ENCODE results near the gene TNRC6C. TPM values are rescaled to one million over a fixed set of nuclear protein-coding genes. Genes with fewer than 3 reads are reported as not detected.

The TNRC6C gene
- total RNA-seq, 1 donor from 2014 or later, result 27.0 TPM

- H3K4me3 Mint-ChIP-seq, result no peak overlapping the region
- H3K27me3 Mint-ChIP-seq (ENCODE audit: low read depth), result no peaks in the 10 kb centered on the region
- no peak overlapping the region for H3K27ac Mint-ChIP-seq
- H3K9me3 Mint-ChIP-seq, result no peaks in the 10 kb centered on the region
- no peak for DNase-seq (ENCODE audit: low spot score in 2 of 2, unreplicated experiment in 2 of 2)
- peaks cover 4% of the 10 kb centered on the region for H3K4me1 Mint-ChIP-seq
- no peak for TF ChIP-seq CTCF (IDR thresholded peaks at IDR 0.05; ENCODE audit: unreplicated experiment)
- H3K36me3 Mint-ChIP-seq, result peaks cover 25% of the 10 kb centered on the region
Observed at GRCh38 chr17:78086740-78087139, 128.2 kb downstream of the TNRC6C start.

GRCh38 chr17:78088529-78088928 lies 130.0 kb downstream of the TNRC6C start:
- H3K9me3 Mint-ChIP-seq, result no peaks in the 10 kb centered on the region
- H3K4me3 Mint-ChIP-seq, result no peak overlapping the region
- no peak overlapping the region for H3K27ac Mint-ChIP-seq
- TF ChIP-seq CTCF (IDR thresholded peaks at IDR 0.05; ENCODE audit: unreplicated experiment), result no peak
- no peaks in the 10 kb centered on the region for H3K27me3 Mint-ChIP-seq (ENCODE audit: low read depth)
- no peak for DNase-seq (ENCODE audit: low spot score in 2 of 2, unreplicated experiment in 2 of 2)
- H3K36me3 Mint-ChIP-seq, result peaks cover 39% of the 10 kb centered on the region
- H3K4me1 Mint-ChIP-seq, result no peaks in the 10 kb centered on the region

- no peak for TF ChIP-seq CTCF (IDR thresholded peaks at IDR 0.05; ENCODE audit: unreplicated experiment)
- DNase-seq (ENCODE audit: low spot score in 2 of 2, unreplicated experiment in 2 of 2), result no peak
- H3K27me3 Mint-ChIP-seq (ENCODE audit: low read depth), result no peaks in the 10 kb centered on the region
- H3K27ac Mint-ChIP-seq, result no peak overlapping the region
- H3K4me3 Mint-ChIP-seq, result no peak overlapping the region
- no peaks in the 10 kb centered on the region for H3K9me3 Mint-ChIP-seq
- peaks cover 46% of the 10 kb centered on the region for H3K36me3 Mint-ChIP-seq
- no peaks in the 10 kb centered on the region for H3K4me1 Mint-ChIP-seq
Observed at GRCh38 chr17:78089576-78090281, 131.2 kb downstream of the TNRC6C start.

GRCh38 chr17:78092794-78093324 lies 134.4 kb downstream of the TNRC6C start:
- no peaks in the 10 kb centered on the region for H3K27me3 Mint-ChIP-seq (ENCODE audit: low read depth)
- peaks cover 45% of the 10 kb centered on the region for H3K36me3 Mint-ChIP-seq
- no peak overlapping the region for H3K27ac Mint-ChIP-seq
- H3K4me1 Mint-ChIP-seq, result no peaks in the 10 kb centered on the region
- no peak for TF ChIP-seq CTCF (IDR thresholded peaks at IDR 0.05; ENCODE audit: unreplicated experiment)
- H3K4me3 Mint-ChIP-seq, result no peak overlapping the region
- no peaks in the 10 kb centered on the region for H3K9me3 Mint-ChIP-seq
- no peak for DNase-seq (ENCODE audit: low spot score in 2 of 2, unreplicated experiment in 2 of 2)

GRCh38 chr17:78095035-78095434 lies 136.5 kb downstream of the TNRC6C start:
- Mint-ChIP-seq H3K4me3 (no peak overlapping the region), H3K36me3 (peaks cover 60% of the 10 kb centered on the region), H3K4me1 (no peaks in the 10 kb centered on the region), H3K27me3 (ENCODE audit: low read depth) (no peaks in the 10 kb centered on the region), H3K27ac (no peak overlapping the region), H3K9me3 (peaks cover 8% of the 10 kb centered on the region)
- no peak for DNase-seq (ENCODE audit: low spot score in 2 of 2, unreplicated experiment in 2 of 2)
- TF ChIP-seq CTCF (IDR thresholded peaks at IDR 0.05; ENCODE audit: unreplicated experiment), result no peak
